Sciatic nerve (tissue), 2 donors: Measurements from ENCODE around the gene PHLPP1. TPM values are rescaled to one million over a fixed set of nuclear protein-coding genes. Genes with fewer than 3 reads are reported as not detected.

Source experiments
- ATAC-seq: fragments of 200-7000 bp; cut with Tn5 transposase; one replicate; pipeline ENCODE4 v1.9.1; 2020; ENCODE audit warnings: mild to moderate bottlenecking, moderate library complexity
- DNase-seq: peaks from one replicate; pipeline ENCODE4 v3.0.0-alpha.2; 2020; ENCODE audit warnings: low spot score
- intact Hi-C: fragments of 100-400 bp; cut with DNase I; formaldehyde crosslinking; loops from one replicate; pipeline ENCODE4 v1.14.2; 2022
- total RNA-seq: library from RNA; stranded (reverse); fragmentation: NEBNext Ultra II Directional; extraction: Animal tissue kit (Norgen Biotek cat#: 25700); gene quantifications from one replicate; pipeline ENCODE4 v1.2.1, GENCODE V29; 2021
- donor health status: DM: no; HTN: no; CAD: no.
- donor health status: DM: no; HTN: no; CAD: no.

PHLPP1 gene
- total RNA-seq, 1 donor from 2014 or later: 23.8 TPM

GRCh38 chr18:62857263-62857976 lies 142.1 kb downstream of the PHLPP1 start:
- ATAC-seq (no peak), DNase-seq (no peak)
- intact Hi-C loops: no loop called here

GRCh38 chr18:62860062-62860461 lies 144.7 kb downstream of the PHLPP1 start:
- no peak for ATAC-seq
- intact Hi-C loops: no loop called here

DNA sequence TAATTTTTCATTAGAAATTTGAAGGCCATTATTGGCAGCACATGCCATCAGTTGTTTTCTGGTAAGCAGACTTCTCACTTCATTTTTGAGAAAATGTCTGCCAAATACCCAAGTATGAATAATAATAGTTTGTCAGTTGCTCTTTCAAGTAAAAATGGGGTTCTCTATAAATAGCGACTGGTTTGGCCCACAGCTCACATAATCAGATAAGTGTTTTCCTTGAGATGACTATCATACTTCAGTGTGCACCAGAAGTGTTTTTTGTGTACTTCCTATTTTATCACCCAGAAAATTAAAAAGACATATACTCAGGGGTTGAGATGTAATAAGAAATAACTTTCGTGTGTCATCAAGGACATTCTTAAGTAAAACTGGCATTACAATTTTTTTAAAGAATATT lies 147.1 kb downstream of the PHLPP1 start:
- ATAC-seq (no peak), DNase-seq (no peak)
- intact Hi-C loops: no loop called here

More at GRCh38 chr18:62860062-62860461, 144.7 kb downstream of the PHLPP1 start:
- DNase-seq: no peak

GRCh38 chr18:62863579-62864001 lies 148.2 kb downstream of the PHLPP1 start:
- DNase-seq (no peak), ATAC-seq (no peak)
- intact Hi-C loops: no loop called here

GRCh38 chr18:62865498-62865897 lies 150.2 kb downstream of the PHLPP1 start:
- ATAC-seq: no peak
- intact Hi-C loops: no loop called here

GRCh38 chr18:62867534-62867933 lies 152.2 kb downstream of the PHLPP1 start:
- intact Hi-C loops: no loop called here
- ATAC-seq (no peak), DNase-seq (no peak)

More at GRCh38 chr18:62865498-62865897, 150.2 kb downstream of the PHLPP1 start:
- no peak for DNase-seq

- ATAC-seq: no peak
- intact Hi-C loops: no loop called here
- DNase-seq: no peak
These were observed 153.3 kb downstream of the PHLPP1 start for GRCh38 chr18:62868645-62869044.

GRCh38 chr18:62870643-62871042 lies 155.3 kb downstream of the PHLPP1 start:
- intact Hi-C loops: no loop called here
- DNase-seq (no peak), ATAC-seq (no peak)

DNA sequence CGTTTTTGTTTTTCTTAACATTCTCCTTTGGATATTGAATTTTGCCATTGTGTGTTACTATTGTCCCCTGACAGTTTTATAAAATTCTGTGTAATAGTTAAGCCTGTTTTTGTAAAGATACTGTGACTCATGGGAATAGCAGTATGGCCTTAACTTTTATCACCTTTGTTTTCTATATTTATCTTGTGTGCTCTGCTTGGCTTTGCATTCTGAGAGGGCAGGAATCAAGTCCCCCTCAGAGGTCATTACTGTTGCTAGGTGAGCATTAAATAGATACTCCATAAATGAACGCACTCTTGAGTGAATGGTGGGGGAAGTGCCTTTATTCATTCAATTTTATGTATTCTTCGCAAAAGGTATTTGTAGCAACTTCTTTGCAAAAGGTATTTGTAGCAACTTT lies 160.0 kb downstream of the PHLPP1 start:
- DNase-seq (no peak), ATAC-seq (no peak)
- intact Hi-C loops: no loop called here

GRCh38 chr18:62876111-62876510 lies 160.8 kb downstream of the PHLPP1 start:
- intact Hi-C loops: no loop called here
- no peak for DNase-seq
- no peak for ATAC-seq

- DNase-seq: no peak
- intact Hi-C loops: no loop called here
- ATAC-seq: no peak
These were observed 161.5 kb downstream of the PHLPP1 start for GRCh38 chr18:62876828-62877227.

DNA sequence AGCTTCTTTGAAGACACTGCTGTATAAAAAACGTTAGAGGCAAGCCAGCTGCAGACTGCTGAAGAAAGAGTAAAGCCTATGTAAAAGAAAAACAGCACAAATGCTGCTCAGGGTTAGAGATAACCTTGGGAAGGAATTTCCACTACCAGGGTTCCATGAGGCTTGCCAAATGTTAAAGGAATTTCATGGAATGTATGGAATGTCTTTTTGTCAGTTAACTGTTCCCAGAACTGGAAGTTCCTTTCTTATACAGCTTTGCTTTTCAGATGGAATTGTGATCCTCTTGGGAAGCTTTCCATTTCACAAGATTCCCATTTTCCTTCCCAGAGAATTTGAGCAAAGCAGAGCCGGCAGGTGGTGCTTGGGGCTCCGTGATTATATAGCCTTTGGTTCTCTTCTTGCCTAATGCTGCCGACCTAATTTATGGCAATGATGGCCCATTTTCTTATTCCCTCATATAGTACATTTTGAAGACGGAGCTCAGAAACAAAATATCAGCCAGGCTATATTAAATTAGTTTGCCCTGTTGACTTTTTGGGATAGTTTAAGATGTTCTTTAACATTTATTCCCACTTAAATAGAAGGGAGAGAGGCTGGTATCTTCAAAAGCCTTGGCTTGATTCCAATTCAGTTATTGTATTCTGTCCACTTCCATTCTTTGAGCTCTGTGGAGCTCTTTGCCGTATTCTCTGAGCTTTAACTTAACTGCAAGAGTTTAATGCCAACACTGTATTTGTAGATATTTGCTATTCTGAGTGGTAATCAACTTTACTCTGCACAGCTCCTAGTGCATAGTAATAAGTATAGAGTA lies 162.3 kb downstream of the PHLPP1 start:
- intact Hi-C loops: no loop called here
- no peak for ATAC-seq
- DNase-seq: no peak

DNA sequence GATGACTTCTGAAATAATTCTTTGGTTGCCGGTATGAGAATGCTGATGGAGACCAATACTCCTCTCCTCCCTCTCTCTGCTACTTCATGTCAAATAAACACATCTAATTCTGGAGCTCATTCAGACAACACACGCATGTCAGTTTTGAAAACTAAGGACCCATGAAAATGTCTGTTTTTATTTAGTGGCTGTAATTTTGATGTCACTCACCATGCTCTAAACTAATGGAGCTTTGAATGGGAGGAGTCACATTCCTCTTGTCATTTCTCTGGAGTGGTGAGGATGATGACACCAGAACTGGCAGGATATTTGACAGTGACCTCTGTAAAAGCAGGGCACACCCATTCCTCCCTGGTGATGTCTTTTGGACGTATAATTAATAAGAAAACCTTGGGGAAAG lies 163.0 kb downstream of the PHLPP1 start:
- no peak for ATAC-seq
- intact Hi-C loops: no loop called here
- DNase-seq: no peak

DNA sequence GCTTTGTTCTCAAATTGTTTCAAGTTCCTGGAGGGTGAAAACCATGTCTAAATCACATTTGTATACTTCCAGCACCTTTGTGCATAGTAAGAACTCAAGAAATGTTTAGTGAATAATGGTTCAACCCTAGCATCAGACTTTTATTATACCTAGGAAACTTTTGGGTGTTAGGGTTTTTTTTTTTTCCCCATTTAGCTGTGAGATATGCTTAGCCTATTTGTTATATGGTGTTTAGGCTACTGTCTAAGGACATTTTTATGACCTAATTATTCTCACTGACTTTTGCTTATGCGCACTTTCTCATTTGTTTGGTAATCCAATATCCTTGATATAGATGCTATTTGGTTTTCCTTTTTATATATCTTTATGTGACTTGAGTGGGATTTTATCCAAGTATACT lies 164.7 kb downstream of the PHLPP1 start:
- intact Hi-C loops: no loop called here
- DNase-seq (no peak), ATAC-seq (no peak)

DNA sequence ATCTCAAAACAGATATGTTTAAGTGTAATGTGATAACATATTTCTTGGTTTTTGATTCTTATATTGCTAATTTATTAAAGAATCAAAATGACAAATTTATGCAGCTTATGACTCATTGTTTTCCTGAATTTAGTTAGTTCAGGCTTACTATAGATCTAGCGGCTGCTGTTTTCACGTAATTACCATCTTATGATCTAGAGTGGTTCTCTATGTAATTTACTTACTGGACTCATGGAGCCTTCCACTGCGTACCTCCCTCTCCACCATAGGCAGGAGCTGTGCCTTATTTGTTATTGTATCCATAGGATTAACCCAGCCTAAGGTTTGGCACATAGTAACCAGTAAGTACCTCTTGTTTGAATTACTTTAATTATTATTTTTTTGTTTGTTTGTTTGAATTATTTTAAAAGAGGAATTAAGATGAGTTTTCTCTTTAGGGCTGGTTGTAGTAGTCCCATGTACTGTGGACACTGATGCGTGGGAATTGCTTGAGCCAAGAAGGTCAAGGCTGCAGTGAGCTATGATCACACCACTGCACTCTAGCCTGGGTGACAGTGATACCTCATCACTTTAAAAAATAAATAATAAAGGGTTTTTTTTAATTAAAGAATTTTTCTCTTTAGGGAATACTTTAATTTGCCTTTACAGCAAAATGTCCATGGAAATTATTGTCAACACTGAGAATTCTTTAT lies 165.5 kb downstream of the PHLPP1 start:
- DNase-seq: no peak
- intact Hi-C loops: no loop called here
- no peak for ATAC-seq

GRCh38 chr18:62881509-62882016 lies 166.2 kb downstream of the PHLPP1 start:
- ATAC-seq (peak; percentile 93), DNase-seq (no peak)
- intact Hi-C loops: no loop called here

DNA sequence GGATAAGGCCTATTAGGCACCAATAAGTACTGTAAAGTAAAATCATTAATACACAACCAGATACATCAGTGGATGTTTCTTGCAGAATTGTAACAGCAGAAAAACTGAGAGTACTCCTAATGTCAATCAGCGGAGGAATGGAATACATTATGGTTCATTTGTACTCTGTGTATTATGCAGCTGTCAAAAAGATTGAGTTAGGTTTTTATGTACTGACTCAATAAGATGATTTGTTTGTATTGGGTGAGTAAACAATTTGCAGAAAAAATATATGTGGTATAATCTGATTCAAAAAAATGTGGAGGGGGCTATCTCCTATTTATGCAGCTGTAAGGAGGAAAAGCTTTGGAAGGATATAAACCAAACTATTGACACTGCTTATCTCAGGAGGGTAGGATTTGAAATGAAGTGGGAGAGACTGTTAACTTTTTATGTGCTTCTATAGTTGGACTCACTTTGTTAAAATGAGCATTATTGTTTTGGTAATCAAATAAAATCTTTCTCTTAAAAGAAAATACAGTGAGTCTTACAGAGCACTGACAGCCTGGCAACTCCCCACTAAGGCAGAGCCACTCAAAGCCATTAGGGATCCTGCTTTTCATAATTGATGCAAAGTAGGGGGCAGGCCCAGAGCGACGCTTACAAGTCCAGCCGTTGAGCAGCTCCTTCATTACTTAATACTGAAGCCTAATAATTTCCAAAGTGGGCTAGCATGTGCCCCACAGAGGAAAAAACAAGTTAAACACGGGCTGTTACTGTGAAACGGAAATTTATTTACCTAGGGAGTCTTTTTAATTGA lies 168.8 kb downstream of the PHLPP1 start:
- no peak for ATAC-seq
- intact Hi-C loops: no loop called here

GRCh38 chr18:62885804-62886203 lies 170.5 kb downstream of the PHLPP1 start:
- ATAC-seq: no peak
- no peak for DNase-seq

More for the DNA sequence above, 168.8 kb downstream of the PHLPP1 start:
- DNase-seq: no peak

More at GRCh38 chr18:62885804-62886203, 170.5 kb downstream of the PHLPP1 start:
- intact Hi-C loops: no loop called here
